Left kidney (tissue), 2 donors: ENCODE measurements around the gene NXNL1. TPM values are rescaled to one million over a fixed set of nuclear protein-coding genes. Genes with fewer than 3 reads are reported as not detected.
"Not testable (repeated sequence)": the region's sequence is repeated elsewhere in the genome, so short reads cannot be mapped to it uniquely, and the experiment has no call there.

Source experiments
- DNase-seq: peaks from one replicate; pipeline ENCODE4 v3.0.0-alpha.2; 2013
- polyA plus RNA-seq: library from polyadenylated mRNA; unstranded; fragments of 120-200 nt; gene quantifications from one replicate; pipeline ENCODE4 v1.2.1, GENCODE V29; 2013; ENCODE audit not compliant: insufficient read length

NXNL1 gene
- polyA plus RNA-seq, 1 donor: 0.35 TPM

DNA sequence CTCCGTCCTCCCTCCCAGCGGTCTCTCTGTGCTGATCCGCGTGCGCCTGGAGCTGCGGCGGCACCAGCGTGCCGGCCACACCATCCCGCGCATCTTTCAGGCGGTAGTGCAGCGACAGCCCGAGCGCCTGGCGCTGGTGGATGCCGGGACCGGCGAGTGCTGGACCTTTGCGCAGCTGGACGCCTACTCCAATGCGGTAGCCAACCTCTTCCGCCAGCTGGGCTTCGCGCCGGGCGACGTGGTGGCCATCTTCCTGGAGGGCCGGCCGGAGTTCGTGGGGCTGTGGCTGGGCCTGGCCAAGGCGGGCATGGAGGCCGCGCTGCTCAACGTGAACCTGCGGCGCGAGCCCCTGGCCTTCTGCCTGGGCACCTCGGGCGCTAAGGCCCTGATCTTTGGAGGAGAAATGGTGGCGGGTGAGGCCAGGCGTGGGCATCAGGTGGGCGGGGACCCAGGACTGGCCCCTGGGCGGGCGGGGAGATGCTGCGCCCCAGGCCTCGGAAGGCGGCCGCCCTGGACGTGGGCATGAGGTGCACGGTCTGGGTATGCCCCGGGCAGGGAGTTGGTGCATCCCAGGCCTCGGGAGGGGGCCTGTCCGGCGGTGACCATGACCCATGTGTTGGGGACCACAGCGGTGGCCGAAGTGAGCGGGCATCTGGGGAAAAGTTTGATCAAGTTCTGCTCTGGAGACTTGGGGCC is 26.0 kb upstream of the NXNL1 start:
- no peak for DNase-seq

DNA sequence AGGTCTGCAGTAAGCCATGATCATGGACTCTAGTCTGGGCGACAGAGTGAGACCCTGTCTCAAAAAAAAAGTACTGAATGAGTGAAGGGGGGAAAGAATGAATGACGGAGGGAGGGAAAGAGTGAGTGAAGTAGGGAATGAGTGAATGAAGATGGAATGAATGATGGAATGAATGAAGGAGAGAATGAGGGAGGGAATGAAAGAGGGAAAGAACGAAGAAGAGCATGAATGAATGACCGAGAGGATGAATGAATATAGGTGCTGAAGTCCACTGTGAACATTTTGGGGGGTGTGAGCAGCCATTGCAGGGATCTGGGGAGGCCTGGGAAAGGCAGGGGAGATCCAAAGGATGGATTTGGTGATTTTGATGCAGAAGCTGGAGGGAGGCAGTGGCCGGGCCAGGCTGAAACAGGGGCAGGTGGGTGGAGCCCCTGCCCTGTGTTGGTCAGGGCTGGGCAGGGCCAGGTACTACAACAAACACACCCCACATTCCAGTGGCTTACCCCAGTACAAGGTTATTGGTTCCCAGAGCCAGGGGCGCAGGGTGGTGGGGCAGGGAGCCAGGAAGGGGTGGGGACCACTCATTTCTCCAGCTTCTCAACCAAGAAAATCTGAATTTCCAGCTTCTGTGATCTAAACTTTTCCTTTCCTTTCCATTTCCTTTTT is 23.9 kb upstream of the NXNL1 start:
- no peak for DNase-seq

DNA sequence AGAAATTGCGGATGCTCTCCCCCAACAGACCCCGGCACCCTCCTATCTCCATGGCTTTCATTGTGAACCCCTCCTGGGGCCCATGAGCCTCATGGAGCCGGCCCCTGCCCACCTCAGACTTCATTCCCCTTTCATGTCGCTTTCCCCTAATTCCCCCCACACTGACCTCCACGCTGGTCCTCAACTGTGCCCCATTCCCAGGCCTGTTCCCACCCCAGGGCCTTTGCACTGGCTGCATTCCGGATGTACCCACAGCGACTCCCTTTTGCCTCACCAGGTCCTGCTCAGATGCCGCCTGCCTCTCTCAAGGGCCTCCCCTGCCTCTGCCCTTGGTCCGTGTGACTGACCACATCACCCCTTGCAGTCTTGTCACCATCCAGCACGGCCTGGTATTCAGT is 22.9 kb upstream of the NXNL1 start:
- no peak for DNase-seq

DNA sequence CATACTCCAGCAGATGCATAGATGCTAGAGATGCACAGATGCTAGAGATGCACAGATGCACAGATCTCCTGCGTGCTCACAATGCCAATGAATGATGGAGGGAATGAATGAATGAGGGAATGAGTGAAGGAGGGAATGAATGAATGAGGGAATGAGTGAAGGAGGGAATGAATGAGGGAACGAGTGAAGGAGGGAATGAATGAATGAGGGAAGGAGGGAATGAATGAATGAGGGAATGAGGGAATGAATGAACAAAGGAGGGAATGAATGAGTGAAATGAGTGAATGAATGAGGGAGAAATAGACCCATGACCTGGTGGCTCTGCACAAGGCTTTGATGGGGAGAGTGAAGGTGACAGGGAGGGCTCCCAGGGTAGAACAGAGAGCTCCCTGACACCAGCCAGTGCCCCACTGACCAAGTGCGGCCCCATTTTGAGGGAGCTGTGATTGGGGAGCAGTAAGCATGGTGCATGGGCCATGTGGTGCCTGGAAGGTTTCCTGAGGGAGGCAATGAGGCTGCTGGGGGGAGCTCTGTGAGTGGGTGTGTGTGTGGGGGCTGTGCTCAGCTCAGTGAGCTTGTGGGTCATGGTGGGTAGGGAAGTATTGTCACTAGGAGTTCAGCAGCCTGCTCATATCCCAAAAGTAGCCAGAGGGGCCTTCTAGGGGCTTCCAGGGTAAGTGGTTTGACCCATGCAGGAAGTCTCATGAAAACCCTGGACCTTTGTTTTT is 22.3 kb upstream of the NXNL1 start:
- DNase-seq: no peak

DNA sequence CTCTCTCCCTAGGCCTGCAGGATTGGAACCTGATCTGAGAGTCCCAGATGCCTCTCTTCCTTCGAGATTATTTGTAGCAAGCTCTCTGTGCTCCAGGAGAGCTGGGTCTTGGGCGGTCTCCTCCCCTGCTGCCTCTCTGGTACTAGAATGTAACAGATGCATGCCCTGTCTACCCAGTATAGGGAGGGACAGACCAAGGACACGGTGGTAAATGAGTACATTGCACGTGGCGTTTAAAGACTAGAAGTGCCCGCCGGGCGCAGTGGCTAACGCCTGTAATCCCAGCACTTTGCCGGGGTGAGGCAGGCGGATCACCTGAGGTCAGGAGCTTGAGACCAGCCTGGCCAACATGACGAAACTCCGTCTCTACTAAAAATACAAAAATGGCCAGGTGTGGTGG is 21.3 kb upstream of the NXNL1 start:
- no peak for DNase-seq

DNA sequence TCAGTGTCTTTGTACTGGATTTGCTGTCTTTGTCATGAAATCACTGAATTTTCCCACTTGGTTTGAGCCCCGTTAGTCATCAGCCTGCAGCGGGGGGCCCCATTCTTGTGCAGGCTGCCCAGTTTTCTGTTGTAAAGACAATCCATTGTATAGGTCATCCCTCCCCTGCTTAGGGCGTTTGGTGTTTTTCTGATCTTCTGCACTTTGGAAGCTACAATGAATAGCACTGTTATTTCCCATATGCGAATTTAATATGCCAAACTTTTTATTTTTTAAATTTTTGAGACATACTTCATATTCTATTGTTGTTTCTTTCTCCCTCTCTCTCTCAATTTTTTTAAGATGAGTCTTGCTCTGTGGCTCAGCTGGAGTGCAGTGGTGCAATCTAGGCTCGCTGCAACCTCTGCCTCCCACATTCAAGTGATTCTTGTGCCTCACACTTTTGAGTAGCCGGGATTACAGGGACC is 18.6 kb upstream of the NXNL1 start:
- DNase-seq: no peak

DNA sequence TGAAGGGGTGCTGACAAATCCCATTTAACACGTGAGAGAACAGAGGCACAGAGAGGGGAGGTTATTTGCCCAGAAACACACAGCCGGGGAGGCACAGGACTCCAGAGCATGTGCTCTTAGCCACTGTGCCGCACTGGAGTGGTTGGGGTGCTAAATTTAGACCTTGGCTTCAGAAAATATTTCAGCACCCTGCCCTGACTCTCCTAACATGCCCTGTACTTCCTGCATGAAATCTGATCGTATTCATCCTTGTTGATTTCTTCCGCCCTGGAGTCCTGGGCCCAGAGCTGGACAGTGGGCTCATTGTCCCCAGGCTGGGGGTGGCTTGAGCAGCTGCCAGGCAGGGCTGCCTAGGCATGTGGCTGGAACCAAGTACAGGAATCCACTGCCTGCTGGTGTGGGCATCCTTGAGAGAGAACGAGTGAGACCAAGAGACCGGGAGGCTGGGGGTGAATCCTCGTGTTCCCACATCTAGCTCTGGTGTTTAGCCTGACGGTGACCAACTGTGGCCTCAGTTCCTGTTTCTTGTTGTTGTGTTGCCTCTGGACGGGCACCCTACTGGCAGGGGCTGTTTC is 14.9 kb upstream of the NXNL1 start:
- DNase-seq: no peak

DNA sequence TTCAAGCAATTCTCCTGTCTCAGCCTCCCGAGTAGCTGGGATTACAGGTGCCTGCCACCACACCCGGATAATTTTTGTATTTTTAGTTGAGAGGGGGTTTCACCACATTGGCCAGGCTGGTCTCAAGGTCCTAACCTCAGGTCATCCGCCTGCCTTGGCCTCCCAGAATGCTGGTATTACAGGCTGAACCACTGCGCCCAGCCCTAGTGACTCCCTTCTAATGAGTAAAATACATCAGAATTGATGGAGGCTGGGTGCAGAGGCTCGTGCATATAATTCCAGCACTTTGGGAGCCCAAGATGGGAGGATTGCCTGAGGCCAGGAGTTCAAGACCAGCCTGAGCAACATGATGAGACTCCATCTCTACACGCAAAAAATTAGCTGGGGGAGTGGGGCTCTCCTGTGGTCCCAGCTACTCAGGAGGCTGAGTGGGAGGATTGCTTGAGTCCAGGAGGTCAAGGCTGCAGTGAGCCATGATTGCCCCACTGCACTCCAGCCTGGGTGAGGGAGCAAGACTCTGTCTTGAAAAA is 14.3 kb upstream of the NXNL1 start:
- DNase-seq: not testable (repeated sequence)

DNA sequence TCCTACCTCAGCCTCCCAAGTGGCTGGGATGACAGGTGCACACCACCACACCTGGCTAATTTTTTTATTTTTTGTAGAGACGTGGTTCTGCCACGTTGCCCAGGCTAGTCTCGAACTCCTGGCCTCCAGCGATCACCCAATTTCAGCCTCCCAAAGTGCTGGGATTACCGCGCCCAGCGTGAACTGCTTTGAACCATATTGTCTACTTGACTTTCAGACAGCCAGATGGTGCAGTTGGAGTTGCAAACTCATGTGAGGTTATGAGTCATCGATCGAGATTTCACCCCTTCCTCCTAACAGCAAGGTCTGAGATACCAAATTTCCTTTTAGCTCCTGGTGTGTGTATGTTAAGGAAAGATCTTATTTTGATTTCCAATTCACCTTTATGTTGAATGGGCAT is 12.3 kb upstream of the NXNL1 start:
- DNase-seq: no peak

DNA sequence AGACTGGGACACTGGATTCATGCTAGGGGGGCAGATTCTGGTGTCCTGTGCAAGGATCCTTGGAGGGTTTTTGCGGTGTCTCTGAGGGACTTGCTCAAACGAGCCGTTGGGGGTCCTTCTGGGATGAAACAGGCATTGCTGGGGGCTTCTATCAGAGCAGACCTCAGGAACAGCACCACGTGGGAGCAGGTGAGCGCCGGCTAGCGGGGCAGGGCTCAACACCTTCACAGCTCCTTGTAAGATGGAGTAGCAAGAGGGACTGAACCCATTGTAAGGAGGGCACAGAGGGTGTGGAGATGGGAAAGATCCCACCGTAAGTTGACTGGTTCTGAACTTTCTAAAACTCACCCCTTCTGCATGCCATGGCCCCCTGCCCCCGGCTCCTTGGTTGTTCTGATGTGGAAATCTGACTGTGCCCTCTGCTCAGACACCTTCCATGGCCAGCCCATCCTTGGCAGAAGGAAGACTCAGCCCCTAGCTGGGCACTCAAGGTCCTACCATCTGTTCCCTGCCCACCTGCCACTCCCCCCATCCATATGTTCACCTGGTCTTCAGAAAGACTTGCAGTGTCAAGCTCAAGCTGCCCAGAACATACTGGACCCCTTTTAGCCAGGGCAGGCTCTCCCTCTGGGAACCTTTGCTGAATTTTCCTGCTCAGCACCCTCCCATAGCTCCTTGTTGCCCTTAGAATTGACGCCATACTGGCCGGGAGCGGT is 10.8 kb upstream of the NXNL1 start:
- DNase-seq: no peak

DNA sequence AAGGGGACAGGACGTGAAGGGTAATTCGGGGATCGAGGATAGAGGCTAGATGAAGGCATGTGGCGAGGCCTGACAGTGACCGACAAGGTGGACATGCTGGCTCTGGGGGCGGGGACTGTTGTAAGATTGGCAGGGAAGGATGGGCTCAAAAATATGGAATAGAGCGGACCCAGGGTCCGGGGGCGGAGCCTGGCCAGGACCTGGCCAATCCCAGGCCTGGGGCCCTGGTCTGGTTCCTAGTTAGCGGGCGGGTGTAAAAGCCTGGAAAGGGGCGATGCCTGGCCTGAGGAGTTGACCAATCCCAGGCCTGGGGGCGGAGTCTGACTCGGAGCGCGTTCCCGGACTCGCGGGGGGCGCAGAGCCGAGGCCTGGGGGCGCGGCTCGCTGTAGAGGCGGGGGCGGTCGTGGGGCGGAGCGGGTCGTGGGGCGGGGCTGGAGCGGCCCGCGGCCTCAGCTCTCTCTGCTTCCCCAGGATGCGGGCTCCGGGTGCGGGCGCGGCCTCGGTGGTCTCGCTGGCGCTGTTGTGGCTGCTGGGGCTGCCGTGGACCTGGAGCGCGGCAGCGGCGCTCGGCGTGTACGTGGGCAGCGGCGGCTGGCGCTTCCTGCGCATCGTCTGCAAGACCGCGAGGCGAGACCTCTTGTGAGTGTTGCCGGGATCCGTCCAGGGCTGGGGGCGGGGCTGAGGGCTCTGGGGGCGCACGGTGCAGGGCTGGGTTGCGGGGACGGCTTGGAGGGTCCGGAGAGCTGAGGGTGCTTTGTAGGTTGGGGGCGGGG is 9.5 kb upstream of the NXNL1 start, which contains the start of gene SLC27A1:
Gene SLC27A1 (plus strand): TSS at position 457 of the 774 bp plus-strand sequence. CDS start 17 bp downstream, at position 474.
- DNase-seq: peak; percentile 99

DNA sequence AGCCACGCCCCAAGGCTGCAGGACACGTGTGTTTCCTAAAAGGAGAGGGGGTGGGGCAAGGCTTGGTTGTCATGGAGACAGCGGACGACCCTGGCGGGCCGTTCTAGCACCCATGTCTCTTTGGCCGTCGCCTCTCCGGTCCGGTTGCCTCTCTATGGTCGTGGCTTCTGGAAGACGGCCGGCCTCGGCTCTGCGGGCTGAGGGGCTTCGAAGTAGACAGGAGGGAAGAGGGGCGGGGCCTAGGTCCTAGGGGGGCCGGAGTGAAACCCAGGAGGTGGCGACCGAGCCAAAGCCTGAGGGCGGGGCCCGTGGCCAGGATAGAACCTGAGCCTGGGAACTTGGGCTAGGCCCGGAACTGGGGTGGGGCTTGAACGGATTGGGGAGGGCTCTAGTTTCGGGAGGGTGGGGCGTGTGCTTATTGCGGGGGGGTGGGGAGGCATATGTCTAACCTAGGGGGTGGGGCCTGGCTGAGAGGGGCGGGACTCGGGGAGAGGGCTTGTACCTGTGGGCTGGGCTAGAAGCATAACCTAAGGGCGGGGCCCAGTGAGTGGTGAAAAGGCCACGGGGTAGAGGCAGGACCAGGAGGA is 8.8 kb upstream of the NXNL1 start:
- peak; percentile 88 for DNase-seq

DNA sequence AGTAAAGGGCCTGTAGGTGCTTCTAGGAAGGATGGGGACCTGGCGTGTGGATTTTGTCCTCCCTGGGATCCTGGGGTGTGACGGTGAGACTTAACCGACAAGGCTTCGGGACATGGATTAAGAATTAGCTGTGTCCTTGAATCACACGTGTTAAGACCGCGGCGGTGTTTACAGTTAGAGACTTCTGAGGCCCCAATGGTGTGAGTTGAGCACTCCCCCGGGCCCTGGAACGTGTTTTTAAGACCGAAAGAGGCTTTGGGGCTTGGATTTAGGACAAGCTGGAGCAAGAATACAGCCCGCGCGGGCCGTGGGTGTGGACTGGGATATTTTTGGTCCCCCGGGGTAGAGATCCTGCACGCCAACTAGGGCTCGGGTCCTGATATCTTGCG is 8.4 kb upstream of the NXNL1 start:
- peak; percentile 32 for DNase-seq

DNA sequence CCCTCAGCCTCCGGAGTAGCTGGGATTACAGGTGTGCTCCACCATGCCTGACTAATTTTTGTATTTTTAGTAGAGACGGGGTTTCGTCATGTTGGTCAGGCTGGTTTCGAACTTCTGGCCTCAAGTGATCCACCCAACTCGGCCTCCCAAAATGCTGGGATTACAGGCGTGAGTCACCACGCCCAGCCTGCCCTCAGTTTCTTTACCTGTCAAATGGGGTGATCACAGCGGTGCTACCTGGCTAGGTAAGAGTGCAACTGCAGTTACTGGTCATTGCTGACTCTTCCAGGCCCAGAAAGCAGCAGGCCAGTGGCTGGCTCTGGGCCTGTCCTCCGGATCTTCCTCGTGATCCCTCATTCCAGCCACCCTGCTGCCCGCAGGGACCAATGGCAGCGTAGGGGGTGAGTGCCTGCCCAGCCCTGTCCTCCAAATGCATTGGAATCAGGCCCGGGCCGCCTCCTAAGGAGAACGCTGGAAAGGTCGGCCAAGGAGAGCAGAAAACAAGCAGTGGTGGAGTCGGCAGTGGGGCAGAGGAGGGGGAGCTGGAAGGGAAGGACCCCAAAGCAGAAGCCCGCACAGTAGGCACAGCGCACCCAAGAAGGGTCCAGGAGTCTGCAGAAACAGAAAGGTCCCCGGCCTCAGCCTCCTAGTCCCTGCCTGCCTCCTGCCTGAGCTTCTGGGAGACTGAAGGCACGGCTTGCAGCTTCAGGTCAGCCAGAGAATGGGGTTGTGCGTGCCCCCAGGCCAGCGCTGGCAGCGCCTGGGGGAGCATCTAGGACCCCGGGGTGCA is 7.8 kb upstream of the NXNL1 start:
- DNase-seq: no peak

DNA sequence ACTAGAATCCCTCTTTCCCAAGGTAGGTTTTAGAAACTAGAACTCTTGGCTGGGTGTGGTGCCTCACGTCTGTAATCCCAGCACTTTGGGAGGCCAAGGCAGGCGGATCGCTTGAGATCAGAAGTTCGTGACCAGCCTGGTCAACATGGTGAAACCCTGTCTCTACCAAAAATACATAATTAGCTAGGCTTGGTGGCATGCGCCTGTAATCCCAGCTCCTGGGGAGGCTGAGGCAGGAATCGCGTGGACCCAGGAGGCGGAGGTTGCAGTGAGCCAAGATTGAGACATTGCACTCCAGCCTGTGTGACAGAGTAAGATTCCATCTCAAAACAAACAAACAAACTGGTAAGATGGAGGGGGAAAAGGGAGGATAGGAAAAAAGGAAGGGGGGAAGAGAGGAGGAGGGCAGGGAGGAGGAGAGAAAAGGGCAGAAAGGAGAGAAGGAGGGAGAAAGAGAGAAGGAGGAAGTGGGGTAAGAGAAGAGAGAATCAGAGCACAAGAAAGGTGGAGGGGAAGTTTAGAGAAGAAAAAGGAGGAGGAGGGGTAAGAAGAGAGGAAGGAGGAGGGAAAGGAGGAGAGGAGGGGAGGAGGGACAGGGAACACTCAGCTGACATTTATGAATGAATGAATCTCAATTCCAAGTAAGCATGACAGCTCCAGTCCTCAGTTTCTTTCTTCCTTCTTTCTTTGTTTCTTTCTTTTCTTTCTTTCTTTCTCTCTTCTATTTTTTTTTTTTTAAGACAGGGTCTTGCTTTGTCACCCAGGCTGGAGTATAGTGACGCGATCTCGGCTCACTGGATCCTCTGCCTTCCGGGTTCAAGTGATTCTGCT is 7.0 kb upstream of the NXNL1 start:
- no peak for DNase-seq

DNA sequence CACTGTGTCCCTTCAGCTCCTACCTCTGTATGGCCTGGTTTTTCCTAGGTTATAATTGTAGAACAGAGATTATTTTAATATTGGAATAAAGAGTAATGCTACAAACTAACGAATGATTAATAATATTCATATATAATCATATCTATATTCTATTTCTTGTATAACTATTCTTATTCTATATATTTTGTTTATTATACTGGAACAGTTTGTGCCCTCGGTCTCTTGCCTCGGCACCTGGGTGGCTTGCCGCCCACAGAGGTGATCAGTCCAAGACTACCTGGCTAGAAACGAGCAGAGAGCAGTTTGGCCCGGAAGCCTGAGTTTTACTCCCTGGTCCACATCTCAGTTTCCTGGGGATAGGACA is 5.7 kb upstream of the NXNL1 start:
- DNase-seq: no peak

DNA sequence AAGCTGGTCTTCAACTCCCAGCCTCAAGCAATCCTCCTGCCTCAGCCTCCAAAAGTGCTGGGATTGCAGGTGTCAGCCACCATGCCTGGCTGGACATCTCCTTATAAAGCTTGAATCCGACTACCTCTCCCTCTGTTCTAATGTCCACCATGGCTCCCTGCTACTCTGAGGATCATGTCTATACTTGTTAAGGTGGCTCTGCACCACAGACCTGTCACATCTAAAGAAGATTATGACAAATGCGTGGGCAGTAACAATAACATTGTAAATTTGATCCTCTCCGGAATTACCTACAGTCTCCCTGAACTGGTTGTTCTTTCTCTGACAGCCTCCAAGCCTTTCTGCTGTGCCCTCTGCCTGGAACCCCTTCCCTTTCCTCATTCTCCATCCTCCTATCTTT is 1.8 kb downstream of the NXNL1 start:
- DNase-seq: no peak

DNA sequence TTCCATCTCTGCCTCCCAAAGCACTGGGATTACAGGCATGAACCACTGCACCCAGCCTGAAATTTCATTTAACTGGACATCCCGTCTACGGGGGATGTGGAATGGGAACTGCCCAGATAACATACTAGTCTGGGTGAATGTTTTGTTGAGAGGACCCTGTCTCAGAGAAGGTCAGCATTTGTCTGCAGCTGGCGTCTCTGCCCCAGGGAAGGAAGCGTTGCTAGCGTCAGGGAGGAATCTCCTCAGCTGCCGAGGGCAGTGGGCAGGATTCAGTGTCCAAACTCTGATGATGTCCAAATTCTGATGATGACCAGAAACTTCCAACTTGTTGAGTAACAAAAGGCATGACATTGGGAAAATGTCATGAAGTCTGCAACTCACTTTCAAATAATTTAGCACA is 3.1 kb downstream of the NXNL1 start:
- no peak for DNase-seq

DNA sequence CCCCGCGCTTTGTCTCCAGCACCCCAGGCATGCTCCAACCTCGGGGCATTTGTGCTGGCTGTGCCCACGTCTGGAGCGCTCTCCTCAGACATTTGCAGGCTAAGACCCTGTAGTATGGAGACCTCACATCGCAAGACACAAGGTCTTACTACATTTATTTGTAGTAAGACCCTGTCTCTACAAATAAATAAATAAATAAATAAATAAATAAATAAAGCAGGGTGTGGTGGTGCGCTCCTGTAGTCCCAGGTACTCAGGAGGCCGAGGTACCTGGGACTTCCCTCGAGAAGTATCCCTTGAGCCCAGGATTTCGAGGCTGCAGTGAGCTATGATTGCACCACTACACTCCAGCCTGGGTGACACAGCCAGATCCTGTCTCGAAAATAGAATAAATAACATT is 4.6 kb downstream of the NXNL1 start:
- no peak for DNase-seq
